Measurements from ENCODE around the gene OR5B2. TPM values are rescaled to one million over a fixed set of nuclear protein-coding genes. Genes with fewer than 3 reads are reported as not detected.

OR5B2 gene
- total RNA-seq, 1 donor from 2014 or later = not detected

- Histone ChIP-seq H3K36me3 (no peaks in the 10 kb centered on the region), H3K4me1 (no peaks in the 10 kb centered on the region), H3K9me3 (replicated peaks) (peaks cover 23% of the 10 kb centered on the region), H3K27me3 (ENCODE audit: low read depth) (no peaks in the 10 kb centered on the region), H3K27ac (replicated peaks) (no peak overlapping the region), H3K4me3 (no peak overlapping the region)
- TF ChIP-seq CTCF (IDR thresholded peaks at IDR 0.05; ENCODE audit: borderline replicate concordance) = no peak
- intact Hi-C loops (cut with micrococcal nuclease) = no loop called here
- no peak for DNase-seq
These were observed 36.0 kb downstream of the OR5B2 start for GRCh38 chr11:58391879-58392278.

GRCh38 chr11:58390551-58391063 is 37.3 kb downstream of the OR5B2 start:
- H3K36me3 ChIP-seq = no peaks in the 10 kb centered on the region
- H3K4me1 ChIP-seq = no peaks in the 10 kb centered on the region
- no peaks in the 10 kb centered on the region for H3K27me3 ChIP-seq (ENCODE audit: low read depth)
- peaks cover 18% of the 10 kb centered on the region for H3K9me3 ChIP-seq (replicated peaks)
- intact Hi-C loops (cut with micrococcal nuclease) = no loop called here
- no peak for DNase-seq
- no peak overlapping the region for H3K27ac ChIP-seq (replicated peaks)
- H3K4me3 ChIP-seq = no peak overlapping the region
- TF ChIP-seq CTCF (IDR thresholded peaks at IDR 0.05; ENCODE audit: borderline replicate concordance) = no peak

Other genes with a start within 250 kb of the OR5B2 start
- gene OR9Q2, start 239.1 kb downstream of the OR5B2 start, total RNA-seq = not detected
- not detected for gene OR1S2, start 224.0 kb downstream of the OR5B2 start, total RNA-seq
- not detected for gene OR1S1, start 215.4 kb downstream of the OR5B2 start, total RNA-seq
- gene OR10Q1, start 199.2 kb downstream of the OR5B2 start, total RNA-seq = not detected
- gene OR10W1, start 159.9 kb downstream of the OR5B2 start, total RNA-seq = not detected
- not detected for gene OR5B17, start 69.1 kb downstream of the OR5B2 start, total RNA-seq
- gene OR5B3, start 21.2 kb downstream of the OR5B2 start, total RNA-seq = not detected
- not detected for gene OR5B12, start 14.1 kb upstream of the OR5B2 start, total RNA-seq
- not detected for gene OR5B21, start 80.0 kb upstream of the OR5B2 start, total RNA-seq
- gene LPXN, start 147.7 kb upstream of the OR5B2 start, total RNA-seq = 4.4 TPM
- gene ZFP91, start 150.9 kb upstream of the OR5B2 start, total RNA-seq = 60.5 TPM
- 0.93 TPM for gene CNTF, start 194.5 kb upstream of the OR5B2 start, total RNA-seq

Data from left ventricle myocardium inferior (tissue), 1 donor.